GM12878 (cell line): ENCODE results near the gene CDCP1. TPM values are rescaled to one million over a fixed set of nuclear protein-coding genes. Genes with fewer than 3 reads are reported as not detected.

Experiments
- ATAC-seq: fragments of 200-7000 bp; cut with Tn5 transposase; 3 replicates; pipeline ENCODE4 v1.9.1; 2020; ENCODE audit warnings: mild to moderate bottlenecking, moderate library complexity
- BruUV-seq: library from RNA; stranded (reverse); fragments of 400-500 nt; replicated peaks from 2 replicates; lab custom pipeline; 2021; lab: Mats Ljungman, UMichigan
- CTCF ChIA-PET: fragments of 300-600 bp; sonication (Branson Sonifier 250); formaldehyde crosslinking; extraction: SDS; loops from one replicate; lab custom pipeline; 2021; ENCODE audit warnings: inconsistent platforms; lab: Yijun Ruan, JAX
- POLR2A ChIA-PET: fragments of 350-600 bp; formaldehyde crosslinking; extraction: SDS; loops from one replicate; lab custom pipeline; 2021; ENCODE audit warnings: inconsistent platforms; lab: Charles Lee
- RAD21 ChIA-PET: fragments of 300-600 bp; sonication (Branson Sonifier 250); formaldehyde crosslinking; loops from one replicate; lab custom pipeline; 2023; ENCODE audit warnings: antibody characterized with exemption; ENCODE audit not compliant: unreplicated experiment; lab: Charles Lee
- SMC1A ChIA-PET: fragments of 300-600 bp; sonication (Branson Sonifier 250); formaldehyde crosslinking; loops from one replicate; lab custom pipeline; 2023; ENCODE audit not compliant: unreplicated experiment, uncharacterized antibody; lab: Charles Lee
- DNase-seq: peaks from one replicate; pipeline ENCODE4 v3.0.0-alpha.2; 2011; ENCODE audit warnings: low read depth, low spot score
- FAIRE-seq: peaks from 3 replicates; lab custom pipeline; 2011; peaks lifted over from hg19 to GRCh38; lab: Jason Lieb, UNC
- H2AFZ ChIP-seq: 2 replicates; pipeline ENCODE4 v1.6.0; 2011; ENCODE audit warnings: low read depth, low read length, control low read depth; ENCODE audit not compliant: control insufficient read depth
- H3K27ac ChIP-seq: 2 replicates; pipeline ENCODE4 v1.5.1; 2011; ENCODE audit warnings: control low read depth; ENCODE audit not compliant: control insufficient read depth, insufficient read depth
- H3K27me3 ChIP-seq, 2 experiments: replicated peaks in 1 of 2; 2 replicates each; pipeline versions ENCODE4 v1.6.0 to v1.6.1; 2011; ENCODE audit warnings: low read length in 1 of 2; ENCODE audit not compliant: control insufficient read depth in 2 of 2, insufficient read depth in 2 of 2
- H3K36me3 ChIP-seq, 2 experiments: 2 replicates each; pipeline ENCODE4 v1.5.1; 2011; ENCODE audit warnings: low read length in 1 of 2; ENCODE audit not compliant: control insufficient read depth in 2 of 2, insufficient read depth in 2 of 2
- H3K4me1 ChIP-seq: 2 replicates; pipeline ENCODE4 v1.6.1; 2011; ENCODE audit warnings: mild to moderate bottlenecking, low read length, moderate library complexity, mixed read lengths; ENCODE audit not compliant: control insufficient read depth, insufficient read depth
- H3K4me2 ChIP-seq: 2 replicates; pipeline ENCODE4 v1.6.0; 2011; ENCODE audit warnings: control low read depth; ENCODE audit not compliant: control insufficient read depth, insufficient read depth
- H3K4me3 ChIP-seq: fragments of 200-600 bp; sonication (generic); 2 replicates; pipeline ENCODE4 v1.5.1; 2016
- H3K79me2 ChIP-seq: 2 replicates; pipeline ENCODE4 v1.6.0; 2011; ENCODE audit warnings: low read length; ENCODE audit not compliant: control insufficient read depth, insufficient read depth
- H3K9ac ChIP-seq: 2 replicates; pipeline ENCODE4 v1.8.0; 2011; ENCODE audit warnings: low read length, control low read depth, mixed read lengths; ENCODE audit not compliant: control insufficient read depth, insufficient read depth
- H3K9me3 ChIP-seq: replicated peaks from 3 replicates; pipeline ENCODE4 v1.5.1; 2011; ENCODE audit warnings: mild to moderate bottlenecking, low read length; ENCODE audit not compliant: control insufficient read depth, insufficient read depth
- H4K20me1 ChIP-seq: 2 replicates; pipeline ENCODE4 v1.6.0; 2011; ENCODE audit not compliant: control insufficient read depth, insufficient read depth
- BCLAF1 ChIP-seq: fragments of 450-650 bp; IDR thresholded peaks from 2 replicates; pipeline ENCODE4 v1.6.1; 2017; ENCODE audit warnings: antibody characterized with exemption, mild to moderate bottlenecking, moderate library complexity
- CBX3 ChIP-seq: fragments of 200-600 bp; sonication (generic); IDR thresholded peaks from 2 replicates; pipeline ENCODE4 v1.6.1; 2016; ENCODE audit warnings: low read depth, borderline replicate concordance
- ETV6 ChIP-seq, 2 experiments: fragments of 450-650 bp in 1 of 2; IDR thresholded peaks in 1 of 2; conservative IDR thresholded peaks in 1 of 2; 2 replicates each; pipeline ENCODE4 v1.6.1; 2014; ENCODE audit warnings: antibody characterized with exemption in 1 of 2, borderline replicate concordance in 1 of 2, low read depth in 1 of 2, mild to moderate bottlenecking in 1 of 2, moderate library complexity in 1 of 2
- IRF5 ChIP-seq: fragments of 450-650 bp; IDR thresholded peaks from 2 replicates; pipeline ENCODE4 v1.6.1; 2017; ENCODE audit warnings: borderline replicate concordance
- MLLT1 ChIP-seq: fragments of 450-650 bp; IDR thresholded peaks from 2 replicates; pipeline ENCODE4 v1.6.1; 2016; ENCODE audit warnings: mild to moderate bottlenecking
- MTA3 ChIP-seq: IDR thresholded peaks from 2 replicates; pipeline ENCODE4 v1.6.1; 2012; ENCODE audit warnings: low read length, inconsistent platforms, borderline replicate concordance
- NR2C1 ChIP-seq: fragments of 450-650 bp; IDR thresholded peaks from 2 replicates; pipeline ENCODE4 v1.6.1; 2017; ENCODE audit warnings: antibody characterized with exemption, mild to moderate bottlenecking, moderate library complexity
- POU2F2 ChIP-seq: IDR thresholded peaks from 3 replicates; pipeline ENCODE4 v1.6.1; 2011; ENCODE audit warnings: low read depth, mild to moderate bottlenecking, low read length, borderline replicate concordance
- SIX5 ChIP-seq: IDR thresholded peaks from 2 replicates; pipeline ENCODE4 v1.6.1; 2011; ENCODE audit warnings: mild to moderate bottlenecking, low read depth, low read length, moderate library complexity; ENCODE audit not compliant: severe bottlenecking
- SMAD5 ChIP-seq: IDR thresholded peaks from 2 replicates; pipeline ENCODE4 v1.6.1; 2016; ENCODE audit warnings: antibody characterized with exemption, low read depth
- SREBF1 ChIP-seq: IDR thresholded peaks from 2 replicates; pipeline ENCODE4 v1.6.1; 2012; ENCODE audit warnings: mild to moderate bottlenecking, low read length
- STAT3 ChIP-seq: IDR thresholded peaks from 2 replicates; pipeline ENCODE4 v1.6.1; 2011; ENCODE audit warnings: low read depth, low read length, improper control_type of control experiment
- TAF1 ChIP-seq: IDR thresholded peaks from 2 replicates; pipeline ENCODE4 v1.6.1; 2011; ENCODE audit warnings: mild to moderate bottlenecking, low read depth, low read length, borderline replicate concordance
- USF1 ChIP-seq: IDR thresholded peaks from 2 replicates; pipeline ENCODE4 v1.6.1; 2011; ENCODE audit warnings: borderline replicate concordance, low read depth, mild to moderate bottlenecking, moderate library complexity, mixed read lengths, low read length; ENCODE audit not compliant: insufficient read depth; ENCODE audit errors: extremely low read length
- ZNF207 ChIP-seq: fragments of 450-650 bp; IDR thresholded peaks from 2 replicates; pipeline ENCODE4 v1.6.1; 2014; ENCODE audit warnings: antibody characterized with exemption, mild to moderate bottlenecking, borderline replicate concordance
- ZNF217 ChIP-seq: fragments of 450-650 bp; IDR thresholded peaks from 2 replicates; pipeline ENCODE4 v1.6.1; 2017; ENCODE audit warnings: antibody characterized with exemption, mild to moderate bottlenecking
- ZNF24 ChIP-seq: fragments of 450-650 bp; IDR thresholded peaks from 2 replicates; pipeline ENCODE4 v1.6.1; 2017; ENCODE audit warnings: antibody characterized with exemption, mild to moderate bottlenecking
- ZNF622 ChIP-seq: fragments of 450-650 bp; IDR thresholded peaks from 2 replicates; pipeline ENCODE4 v1.6.1; 2017; ENCODE audit warnings: mild to moderate bottlenecking, inconsistent platforms
- WGBS: methylation state at CpG from one replicate; pipeline ENCODE4 v1.1.6; 2016; ENCODE audit warnings: low lambda C conversion rate; ENCODE audit not compliant: insufficient replicate concordance, insufficient coverage; ENCODE audit errors: missing lambda C conversion rate; 5-methylcytosine and 5-hydroxymethylcytosine counted together
- in situ Hi-C: fragments of 300-500 bp; cut with MboI; formaldehyde crosslinking; loops from 9 replicates; pipeline ENCODE4 v1.14.3; 2018; ENCODE audit warnings: mixed read lengths
- intact Hi-C: fragments of 100-400 bp; cut with micrococcal nuclease; formaldehyde crosslinking; loops from one replicate; pipeline ENCODE4 v1.14.2; 2022; ENCODE audit not compliant: unreplicated experiment
- polyA plus RNA-seq, 11 experiments: library from polyadenylated mRNA; depleted of rRNA in 4 of 11; unstranded in 6 of 11; stranded (reverse) in 5 of 11; fragments of >200 nt; fragmentation: Nextera tagmentation in 4 of 11; fragmentation: Illumina TruSeq in 1 of 11; extraction: Ambion mirVana in 4 of 11; extraction: Trizol in 1 of 11; gene quantifications; 1 replicate in 1 of 11; 2 replicates in 10 of 11; pipeline versions ENCODE4 v1.2.1 to v1.2.3, GENCODE V29; 2011 to 2016; ENCODE audit warnings: inconsistent platforms in 2 of 11, missing spikeins in 2 of 11, low read depth in 1 of 11
- total RNA-seq, 4 experiments: library from RNA; depleted of rRNA in 3 of 4; stranded (reverse); fragments of >200 nt in 3 of 4; fragmentation: Illumina TruSeq in 1 of 4; extraction: Trizol in 1 of 4; gene quantifications; 2 replicates each; pipeline versions ENCODE4 v1.2.1 to v1.2.3, GENCODE V29; 2013 to 2021
- TF ChIP-seq, protein P1 (sequence below): IDR thresholded peaks from 2 replicates; pipeline ENCODE4 v1.6.1; 2012; ENCODE audit warnings: low read depth, low read length, improper control_type of control experiment

Gene CDCP1
- total and polyA plus RNA-seq, 10 of the 15 experiments (the other 5 are each of a cell fraction or from before 2014, with no cell fraction given) = 0.35 to 2.2 (median 0.86) TPM

DNA sequence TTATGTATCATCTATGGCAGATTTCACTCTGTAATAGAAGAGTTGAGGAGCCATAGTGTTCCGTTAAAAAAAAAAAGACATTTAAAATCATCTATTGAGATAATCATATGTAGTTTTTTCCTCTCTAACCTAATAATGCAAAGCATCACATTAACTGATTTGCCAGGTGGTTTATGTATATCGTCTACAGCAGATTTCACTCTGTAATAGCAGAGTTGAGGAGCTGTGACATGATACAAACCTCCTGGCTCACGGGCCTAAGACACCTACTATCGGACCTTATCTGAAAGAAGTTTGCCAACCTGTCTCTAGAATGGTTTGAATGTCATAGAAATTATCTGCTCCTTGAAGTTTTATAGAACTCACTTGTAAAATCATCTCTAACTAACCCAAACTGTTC lies 29.8 kb downstream of the CDCP1 start:
- H4K20me1 ChIP-seq = no peaks in the 10 kb centered on the region
- no peak for ATAC-seq
- CTCF ChIA-PET = no interaction called here
- in situ Hi-C loops (no loop called here), intact Hi-C loops (no loop called here)
- POLR2A ChIA-PET = no interaction called here
- no peak overlapping the region for H2AFZ ChIP-seq
- no peak overlapping the region for H3K9ac ChIP-seq
- no peak overlapping the region for H3K27ac ChIP-seq
- H3K36me3 ChIP-seq = no peaks in the 10 kb centered on the region
- SMC1A ChIA-PET = interaction anchor here (3.7 to 4.5 kb wide), 2 partner anchors 10 to 23 kb away, joined by 16 to 17 read pairs; no protein-coding TSS in a partner anchor
- no peaks in the 10 kb centered on the region for H3K79me2 ChIP-seq
- H3K27me3 ChIP-seq = no peaks in the 10 kb centered on the region
- no peak overlapping the region for H3K4me3 ChIP-seq
- H3K4me1 ChIP-seq = no peaks in the 10 kb centered on the region
- no peak overlapping the region for H3K4me2 ChIP-seq
- DNase-seq = no peak
- no peak for TF ChIP-seq ETV6 (conservative IDR thresholded peaks at IDR 0.05 in 1 of 2, IDR thresholded peaks at IDR 0.05 in 1 of 2; ENCODE audit: borderline replicate concordance in 1 of 2, low read depth in 1 of 2)
- TF ChIP-seq SIX5 = no peak
- TF ChIP-seq ZNF24 = no peak
- no peak for TF ChIP-seq NR2C1
- no peak for TF ChIP-seq ZNF622
- no peak for TF ChIP-seq TAF1
- TF ChIP-seq STAT3 = no peak
- TF ChIP-seq SMAD5 = no peak
- TF ChIP-seq USF1 = no peak
- no peak for TF ChIP-seq CBX3
- TF ChIP-seq MLLT1 = no peak
- TF ChIP-seq ZNF207 = no peak
- TF ChIP-seq, protein P1, sequence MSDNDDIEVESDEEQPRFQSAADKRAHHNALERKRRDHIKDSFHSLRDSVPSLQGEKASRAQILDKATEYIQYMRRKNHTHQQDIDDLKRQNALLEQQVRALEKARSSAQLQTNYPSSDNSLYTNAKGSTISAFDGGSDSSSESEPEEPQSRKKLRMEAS = no peak
- TF ChIP-seq POU2F2 = no peak
- TF ChIP-seq ZNF217 = no peak
- no peak for TF ChIP-seq SREBF1
- TF ChIP-seq MTA3 = no peak
- no peak for TF ChIP-seq IRF5
- TF ChIP-seq BCLAF1 = no peak
- RAD21 ChIA-PET = no interaction called here
- 33% methylated on average over 4 of the region's 4 CpGs for WGBS
- BruUV-seq = no TSS peak
- H3K9me3 ChIP-seq = no peaks in the 10 kb centered on the region
- FAIRE-seq = no peak
